Mesodermal cell (in vitro differentiated cells): Measurements from ENCODE around the gene SPN.
"Not testable (repeated sequence)": the region's sequence is repeated elsewhere in the genome, so short reads cannot be mapped to it uniquely, and the experiment has no call there.

Experiments
- H3K27ac ChIP-seq: 2 replicates; pipeline ENCODE4 v1.7.0; 2013; ENCODE audit warnings: mild to moderate bottlenecking, low read depth, low read length, moderate library complexity; ENCODE audit not compliant: severe bottlenecking
- H3K36me3 ChIP-seq: 2 replicates; pipeline ENCODE4 v1.7.1; 2013; ENCODE audit warnings: mild to moderate bottlenecking, low read length, moderate library complexity; ENCODE audit not compliant: control insufficient read depth, insufficient read depth
- H3K4me1 ChIP-seq: one replicate; pipeline ENCODE4 v1.7.1; 2013; ENCODE audit warnings: mild to moderate bottlenecking, low read length; ENCODE audit not compliant: insufficient read depth, control insufficient read depth, poor library complexity, severe bottlenecking
- H3K4me3 ChIP-seq: 2 replicates; pipeline ENCODE4 v1.7.0; 2013; ENCODE audit warnings: low read length, control low read depth, mild to moderate bottlenecking; ENCODE audit not compliant: insufficient read depth, poor library complexity, severe bottlenecking; ENCODE audit errors: extremely low read depth
- H3K9me3 ChIP-seq: 2 replicates; pipeline ENCODE4 v1.7.1; 2013; ENCODE audit warnings: mild to moderate bottlenecking, low read length, moderate library complexity; ENCODE audit not compliant: control insufficient read depth
- WGBS, 2 experiments: methylation state at CpG; one replicate each; pipeline ENCODE4 v1.1.5; 2013; ENCODE audit warnings: missing lambda C conversion rate in 2 of 2; ENCODE audit not compliant: insufficient coverage in 2 of 2; 5-methylcytosine and 5-hydroxymethylcytosine counted together

The SPN gene

GRCh38 chr16:29663807-29664090 is 702 bp downstream of the SPN start:
- H3K4me1 ChIP-seq: peaks cover 8% of the 10 kb centered on the region
- H3K36me3 ChIP-seq: no peaks in the 10 kb centered on the region
- H3K27ac ChIP-seq: no peak overlapping the region
- WGBS, 2 experiments: 92 to 100% methylated on average over 3 of the region's 3 CpGs
- H3K4me3 ChIP-seq: no peak overlapping the region
- no peaks in the 10 kb centered on the region for H3K9me3 ChIP-seq

DNA sequence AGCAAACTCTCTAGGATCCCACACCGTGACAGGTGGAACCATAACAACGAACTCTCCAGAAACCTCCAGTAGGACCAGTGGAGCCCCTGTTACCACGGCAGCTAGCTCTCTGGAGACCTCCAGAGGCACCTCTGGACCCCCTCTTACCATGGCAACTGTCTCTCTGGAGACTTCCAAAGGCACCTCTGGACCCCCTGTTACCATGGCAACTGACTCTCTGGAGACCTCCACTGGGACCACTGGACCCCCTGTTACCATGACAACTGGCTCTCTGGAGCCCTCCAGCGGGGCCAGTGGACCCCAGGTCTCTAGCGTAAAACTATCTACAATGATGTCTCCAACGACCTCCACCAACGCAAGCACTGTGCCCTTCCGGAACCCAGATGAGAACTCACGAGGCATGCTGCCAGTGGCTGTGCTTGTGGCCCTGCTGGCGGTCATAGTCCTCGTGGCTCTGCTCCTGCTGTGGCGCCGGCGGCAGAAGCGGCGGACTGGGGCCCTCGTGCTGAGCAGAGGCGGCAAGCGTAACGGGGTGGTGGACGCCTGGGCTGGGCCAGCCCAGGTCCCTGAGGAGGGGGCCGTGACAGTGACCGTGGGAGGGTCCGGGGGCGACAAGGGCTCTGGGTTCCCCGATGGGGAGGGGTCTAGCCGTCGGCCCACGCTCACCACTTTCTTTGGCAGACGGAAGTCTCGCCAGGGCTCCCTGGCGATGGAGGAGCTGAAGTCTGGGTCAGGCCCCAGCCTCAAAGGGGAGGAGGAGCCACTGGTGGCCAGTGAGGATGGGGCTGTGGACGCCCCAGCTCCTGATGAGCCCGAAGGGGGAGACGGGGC is 1.3 kb downstream of the SPN start:
- H3K36me3 ChIP-seq: no peaks in the 10 kb centered on the region
- no peaks in the 10 kb centered on the region for H3K9me3 ChIP-seq
- WGBS, 2 experiments: 92 to 94% methylated on average over 30 to 35 of the region's 35 CpGs
- H3K4me3 ChIP-seq: no peak overlapping the region
- peaks cover 8% of the 10 kb centered on the region for H3K4me1 ChIP-seq
- H3K27ac ChIP-seq: no peak overlapping the region

GRCh38 chr16:29665294-29666077 is 2.4 kb downstream of the SPN start:
- no peaks in the 10 kb centered on the region for H3K36me3 ChIP-seq

DNA sequence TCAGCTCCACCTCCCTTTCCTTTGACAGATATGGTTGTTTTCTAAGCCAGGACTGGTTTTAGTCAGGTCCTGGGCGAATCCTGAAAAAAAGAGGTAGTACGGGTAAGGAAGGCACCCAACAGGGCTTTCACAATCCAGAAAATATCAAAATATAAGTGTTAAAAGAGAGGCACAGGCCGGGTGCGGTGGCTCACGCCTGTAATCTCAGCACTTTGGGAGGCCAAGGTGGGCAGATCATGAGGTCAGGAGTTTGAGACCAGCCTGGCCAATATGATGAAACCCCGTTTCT is 4.2 kb downstream of the SPN start:
- not testable (repeated sequence) for H3K4me3 ChIP-seq
- 100% methylated on average over 1 of the region's 6 CpGs; no CpG with 5 or more reads in 1 of the 2 experiments for WGBS, 2 experiments
- H3K27ac ChIP-seq: peak overlapping the region; percentile 86

More at GRCh38 chr16:29665294-29666077, 2.4 kb downstream of the SPN start:
- 89 to 91% methylated on average over 11 to 13 of the region's 15 CpGs for WGBS, 2 experiments
- Histone ChIP-seq H3K27ac (peak overlapping the region; percentile 86), H3K4me1 (peaks cover 8% of the 10 kb centered on the region), H3K4me3 (no peak overlapping the region), H3K9me3 (no peaks in the 10 kb centered on the region)

GRCh38 chr16:29667755-29668154 is 4.7 kb downstream of the SPN start:
- H3K9me3 ChIP-seq: no peaks in the 10 kb centered on the region

More for the DNA sequence above, 4.2 kb downstream of the SPN start:
- not testable (repeated sequence) for H3K4me1 ChIP-seq, H3K9me3 ChIP-seq, H3K36me3 ChIP-seq

GRCh38 chr16:29668267-29668666 is 5.2 kb downstream of the SPN start:
- Histone ChIP-seq H3K9me3 (no peaks in the 10 kb centered on the region), H3K4me3 (no peak overlapping the region), H3K27ac (no peak overlapping the region), H3K36me3 (no peaks in the 10 kb centered on the region), H3K4me1 (peaks cover 8% of the 10 kb centered on the region)
- 88 to 100% methylated on average over 1 to 2 of the region's 3 CpGs for WGBS, 2 experiments

More at GRCh38 chr16:29667755-29668154, 4.7 kb downstream of the SPN start:
- peaks cover 8% of the 10 kb centered on the region for H3K4me1 ChIP-seq
- no peaks in the 10 kb centered on the region for H3K36me3 ChIP-seq
- 93 to 95% methylated on average over 7 to 10 of the region's 12 CpGs for WGBS, 2 experiments
- no peak overlapping the region for H3K27ac ChIP-seq
- H3K4me3 ChIP-seq: no peak overlapping the region

- WGBS, 2 experiments: 98 to 100% methylated on average over 3 to 5 of the region's 6 CpGs
- Histone ChIP-seq H3K36me3 (no peaks in the 10 kb centered on the region), H3K9me3 (no peaks in the 10 kb centered on the region), H3K4me1 (peaks cover under 1% of the 10 kb centered on the region), H3K27ac (no peak overlapping the region), H3K4me3 (no peak overlapping the region)
Observed at GRCh38 chr16:29673501-29673900, 10.5 kb downstream of the SPN start.

DNA sequence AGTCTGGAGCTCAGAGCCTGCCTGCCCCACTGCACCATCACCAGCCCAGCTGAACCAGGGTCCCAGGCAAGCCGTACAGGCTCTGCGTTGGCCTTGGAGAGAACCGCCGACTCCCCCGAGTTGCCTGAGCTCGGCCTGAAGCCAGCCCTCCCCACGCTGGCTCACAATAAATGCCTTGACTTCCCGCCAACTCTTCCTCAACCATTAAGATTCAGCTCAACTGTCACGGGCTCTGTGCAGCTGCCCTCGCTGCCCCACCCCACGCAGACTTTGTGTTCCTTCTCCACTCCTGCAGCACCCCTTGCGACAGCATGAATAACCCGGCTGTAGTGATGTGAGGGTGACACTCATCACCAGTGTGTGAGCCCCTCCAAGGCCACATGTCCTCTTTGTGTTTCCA is 11.1 kb downstream of the SPN start:
- Histone ChIP-seq H3K36me3 (no peaks in the 10 kb centered on the region), H3K9me3 (no peaks in the 10 kb centered on the region), H3K4me3 (no peak overlapping the region), H3K27ac (no peak overlapping the region), H3K4me1 (peaks cover 7% of the 10 kb centered on the region)
- WGBS, 2 experiments: 85 to 88% methylated on average over 12 to 13 of the region's 13 CpGs

- peaks cover 9% of the 10 kb centered on the region for H3K4me1 ChIP-seq
- no peaks in the 10 kb centered on the region for H3K9me3 ChIP-seq
- H3K36me3 ChIP-seq: peaks cover 3% of the 10 kb centered on the region
- H3K27ac ChIP-seq: no peak overlapping the region
- 20% methylated on average over 2 of the region's 3 CpGs; no CpG with 5 or more reads in 1 of the 2 experiments for WGBS, 2 experiments
- no peak overlapping the region for H3K4me3 ChIP-seq
Observed at GRCh38 chr16:29675811-29676643, 13.0 kb downstream of the SPN start.

- no peak overlapping the region for H3K27ac ChIP-seq
- H3K9me3 ChIP-seq: no peaks in the 10 kb centered on the region
- peaks cover 9% of the 10 kb centered on the region for H3K4me1 ChIP-seq
- peaks cover 8% of the 10 kb centered on the region for H3K36me3 ChIP-seq
- H3K4me3 ChIP-seq: no peak overlapping the region
- WGBS, 2 experiments: 91 to 95% methylated on average over 23 of the region's 23 CpGs
Observed at GRCh38 chr16:29676989-29677785, 14.1 kb downstream of the SPN start.
